Activated CD4-positive, alpha-beta T cell treated with anti-CD3 and anti-CD28 coated beads for 48 hours (primary cell): ENCODE data around the gene CARHSP1.

Source experiments
- DNase-seq: peaks from one replicate; pipeline ENCODE4 v3.0.0-alpha.2; 2020

Gene CARHSP1

DNA sequence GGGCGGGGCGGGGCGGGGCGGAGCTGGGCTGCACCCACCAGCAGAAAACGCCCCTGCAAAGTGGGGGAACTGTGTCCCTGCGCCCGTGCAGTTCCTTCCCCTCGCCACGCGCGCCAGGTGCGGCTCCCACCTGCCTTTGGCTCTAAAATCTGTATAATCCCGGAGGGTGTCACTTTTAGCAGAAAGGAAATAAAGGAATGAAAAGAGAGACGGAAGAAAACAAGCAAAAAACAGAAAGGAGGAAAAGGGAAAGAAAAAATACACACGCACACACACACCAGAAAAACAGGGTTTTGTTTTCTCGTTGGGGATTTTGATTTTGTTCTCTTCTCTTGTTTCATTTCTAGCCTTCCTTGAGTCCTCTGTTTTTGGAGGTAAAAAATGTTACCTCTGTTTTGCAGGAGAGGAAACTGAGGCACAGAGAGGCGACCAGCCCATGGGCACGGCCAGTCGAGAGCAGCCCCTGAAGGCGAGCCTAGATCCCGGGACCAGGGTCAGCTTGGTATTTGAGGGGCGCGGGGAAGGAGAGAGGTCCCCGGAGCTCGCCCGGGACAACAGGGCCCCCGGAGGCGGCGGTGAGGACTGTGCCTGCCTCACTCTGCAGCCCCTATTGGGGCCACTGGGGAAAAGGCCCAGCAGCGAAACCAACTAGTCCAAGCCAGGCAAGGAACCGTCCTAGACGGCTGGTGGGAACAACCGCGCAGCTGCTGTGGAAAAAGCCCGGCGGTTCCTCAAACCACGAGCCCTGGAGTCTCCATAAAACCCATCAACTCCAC, 594 bp upstream of the CARHSP1 start:
- DNase-seq, result no peak

- peak; percentile 36 for DNase-seq
Measured at GRCh38 chr16:8867932-8868415, 832 bp downstream of the CARHSP1 start.

GRCh38 chr16:8867216-8867931, 1.4 kb downstream of the CARHSP1 start:
- DNase-seq, result peak; percentile 45

- no peak for DNase-seq
Measured at GRCh38 chr16:8866884-8867215, 2.0 kb downstream of the CARHSP1 start.

DNA sequence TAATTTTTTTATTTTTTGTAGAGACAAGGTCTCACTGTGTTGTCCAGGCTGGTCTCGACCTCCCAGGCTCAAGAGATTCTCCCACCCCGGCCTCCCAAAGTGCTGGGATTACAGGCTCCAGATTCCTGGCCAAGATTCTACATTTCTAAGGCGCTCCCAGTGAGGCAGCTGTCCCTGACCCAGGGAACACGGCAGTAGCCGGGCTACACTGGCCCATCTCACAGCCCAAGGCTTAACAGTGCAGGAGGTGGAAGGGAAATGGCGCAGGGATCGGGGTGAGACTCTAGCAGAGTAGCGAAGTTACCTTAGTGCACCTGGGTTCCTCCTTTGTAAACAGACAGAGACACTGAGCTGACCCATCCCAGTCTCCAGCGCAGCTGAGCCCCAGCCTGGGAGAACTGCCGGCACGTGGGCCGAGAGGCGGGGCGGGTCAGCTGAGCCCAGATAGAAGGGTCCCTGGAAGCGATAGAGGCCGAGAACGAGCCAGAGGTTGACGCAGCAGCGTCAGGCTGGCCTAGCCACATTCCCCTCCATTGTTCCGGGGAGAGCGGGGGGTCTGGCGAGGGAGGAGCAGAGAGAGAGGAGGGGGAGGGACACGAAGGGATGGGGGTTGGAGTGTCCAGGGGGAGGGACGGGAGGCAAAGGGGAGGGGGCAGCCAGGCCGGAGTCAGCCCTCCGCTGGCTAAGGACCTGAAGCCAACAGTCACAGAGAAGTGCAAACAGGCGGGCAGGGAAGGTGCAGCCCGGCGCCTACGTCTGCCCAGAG, 2.5 kb downstream of the CARHSP1 start:
- DNase-seq, result no peak

- no peak for DNase-seq
Measured at GRCh38 chr16:8865145-8865882, 3.5 kb downstream of the CARHSP1 start.

- no peak for DNase-seq
Measured at GRCh38 chr16:8864480-8865110, 4.2 kb downstream of the CARHSP1 start.

- DNase-seq, result no peak
Measured at GRCh38 chr16:8863594-8864424, 5.0 kb downstream of the CARHSP1 start.

GRCh38 chr16:8862309-8863130, 6.3 kb downstream of the CARHSP1 start:
- no peak for DNase-seq

DNA sequence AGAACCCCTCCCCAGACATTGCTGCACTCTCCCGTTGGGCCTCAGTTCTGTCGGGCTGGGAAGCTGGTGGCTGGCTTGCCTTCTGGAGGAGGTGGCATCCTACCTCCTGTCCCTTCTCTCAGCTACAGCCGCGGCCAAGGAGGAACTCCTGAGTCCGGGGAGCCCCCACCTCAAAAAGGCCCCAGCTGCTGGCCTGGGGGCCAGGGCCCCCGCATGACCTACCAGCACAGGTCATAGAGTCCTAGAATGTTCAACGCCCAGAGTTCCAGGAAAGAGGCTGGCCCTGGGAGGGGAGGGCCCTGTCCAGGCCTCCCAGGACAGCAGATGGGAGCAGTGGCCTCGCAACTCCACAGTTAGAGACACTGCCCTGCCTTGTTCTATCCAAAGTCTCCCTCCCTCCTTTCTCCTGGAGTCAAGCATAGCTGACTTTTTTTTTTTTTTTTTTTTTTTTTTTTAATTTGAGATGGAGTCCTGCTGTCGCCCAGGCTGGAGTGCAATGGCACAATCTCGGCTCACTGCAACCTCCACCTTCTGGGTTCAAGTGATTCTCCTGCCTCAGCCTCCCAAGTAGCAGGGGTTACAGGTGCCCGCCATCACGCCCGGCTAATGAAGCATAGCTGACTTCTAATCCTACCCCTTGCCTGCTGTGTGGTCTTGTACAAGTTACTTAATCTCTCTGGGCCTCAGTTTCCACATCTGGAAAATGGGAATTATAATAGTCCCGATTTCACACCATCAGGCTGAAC, 7.1 kb downstream of the CARHSP1 start:
- DNase-seq, result no peak

- DNase-seq, result no peak
Measured at GRCh38 chr16:8859913-8860881, 8.6 kb downstream of the CARHSP1 start.

- DNase-seq, result no peak
Measured at GRCh38 chr16:8858994-8859912, 9.6 kb downstream of the CARHSP1 start.

DNA sequence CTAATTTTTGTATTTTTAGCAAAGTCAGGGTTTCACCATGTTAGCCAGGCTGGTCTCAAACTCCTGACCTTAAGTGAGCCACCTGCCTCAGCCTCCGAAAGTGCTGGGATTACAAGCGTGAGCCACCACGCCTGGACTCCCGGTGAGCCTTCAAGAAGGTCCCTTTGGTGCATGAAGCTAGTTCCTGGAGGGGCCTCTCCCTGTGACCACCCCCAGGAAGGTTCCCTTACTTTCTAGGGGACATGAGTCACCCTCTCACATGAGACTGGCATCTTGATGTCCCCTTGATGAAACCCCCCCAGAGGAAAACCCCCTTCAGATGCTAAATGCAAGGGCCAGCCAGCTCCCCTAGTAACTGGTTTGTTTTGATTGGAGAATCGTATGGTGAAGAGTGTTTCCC, 12.8 kb downstream of the CARHSP1 start:
- DNase-seq, result no peak

DNA sequence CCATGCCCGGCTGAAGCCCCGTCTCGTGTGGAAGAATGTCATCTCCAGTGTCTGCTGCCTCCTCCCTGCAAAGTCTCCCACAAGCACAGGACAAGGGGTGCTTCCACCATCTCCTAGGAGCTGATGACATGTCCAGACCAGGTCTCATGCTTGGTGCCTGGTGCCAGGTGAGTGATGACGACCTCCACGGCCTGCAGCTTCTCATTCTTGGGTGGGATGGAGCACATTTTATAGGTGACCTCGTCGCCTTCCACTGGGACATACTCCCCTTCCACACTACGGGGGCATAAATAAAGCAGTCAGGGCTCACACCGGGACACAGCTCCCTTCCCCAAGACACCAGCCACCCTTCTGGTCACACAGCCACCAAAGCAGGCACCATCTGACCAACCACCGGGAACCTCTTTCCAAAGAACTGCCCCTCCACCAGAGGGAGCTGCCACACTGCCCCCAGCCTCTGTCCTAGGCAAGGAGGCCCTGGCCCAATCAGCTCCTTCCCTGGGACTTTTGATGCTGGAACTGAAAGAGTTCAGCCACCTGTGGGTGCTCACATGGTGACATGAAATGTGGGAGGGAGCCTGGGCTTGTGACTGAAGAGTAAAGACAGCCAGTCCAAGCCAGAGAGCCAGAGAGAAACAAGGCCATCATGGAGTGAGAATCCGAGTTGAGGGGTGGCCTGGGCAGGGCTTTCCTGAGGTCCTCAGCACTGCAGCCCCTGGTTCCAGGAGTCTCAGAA, 13.6 kb downstream of the CARHSP1 start:
- DNase-seq, result no peak

GRCh38 chr16:8854298-8854948, 14.4 kb downstream of the CARHSP1 start:
- no peak for DNase-seq

DNA sequence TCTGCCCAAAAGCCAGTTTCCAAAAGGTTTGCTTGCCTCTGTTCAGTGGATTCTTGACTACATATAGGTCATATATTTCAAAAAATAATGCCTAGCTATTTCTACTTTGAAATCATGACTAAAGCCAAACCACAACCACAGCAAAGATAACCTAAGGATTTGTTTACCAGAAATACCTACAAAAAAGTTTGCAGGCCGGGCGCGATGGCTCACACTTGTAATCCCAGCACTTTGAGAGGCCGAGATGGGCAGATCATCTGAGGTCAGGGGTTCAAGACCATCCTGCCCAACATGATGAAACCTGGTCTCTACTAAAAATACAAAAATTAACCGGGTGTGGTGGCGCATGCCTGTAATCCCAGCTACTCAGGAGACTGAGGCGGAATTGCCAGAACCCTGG, 15.2 kb downstream of the CARHSP1 start:
- no peak for DNase-seq
